ENCODE measurements around the gene CALN1.

- TF ChIP-seq CTCF (conservative IDR thresholded peaks at IDR 0.05; ENCODE audit: low read depth in 2 of 2) (no peak), JUNB (IDR thresholded peaks at IDR 0.05; ENCODE audit: unreplicated experiment) (no peak), EZH2 (IDR thresholded peaks at IDR 0.05; ENCODE audit: low read depth, unreplicated experiment) (no peak), EZH2phosphoT487 (IDR thresholded peaks at IDR 0.05; ENCODE audit: unreplicated experiment) (no peak), NANOG (IDR thresholded peaks at IDR 0.05; ENCODE audit: borderline replicate concordance) (no peak), POLR2AphosphoS5 (IDR thresholded peaks at IDR 0.05; ENCODE audit: low read depth) (no peak), STAT1 (IDR thresholded peaks at IDR 0.05; ENCODE audit: unreplicated experiment) (no peak), REST (IDR thresholded peaks at IDR 0.05; ENCODE audit: unreplicated experiment) (no peak), ZNF331 (CRISPR knock-in tag; IDR thresholded peaks at IDR 0.05; ENCODE audit: low read depth) (no peak), CREB1 (CRISPR knock-in tag; IDR thresholded peaks at IDR 0.05; ENCODE audit: low read depth) (no peak), ETS1 (IDR thresholded peaks at IDR 0.05) (no peak), ZNF462 (CRISPR knock-in tag; IDR thresholded peaks at IDR 0.05) (no peak)
These were observed 23.9 kb upstream of the CALN1 start for GRCh38 chr7:72435925-72436480.

All from GM23338 (cell line).